ENCODE results near the gene ITGA6.
A peak's percentile ranks its signal among the peaks of the same experiment; 100 is the strongest.

Gene ITGA6

GRCh38 chr2:172429301-172429968 lies 2.0 kb downstream of the ITGA6 start:
- Histone ChIP-seq H3K14ac (ENCODE audit: low read length in 2 of 2) (no peak overlapping the region), H3K4ac (ENCODE audit: low read depth in 1 of 2, low read length in 2 of 2) (no peak overlapping the region), H3K4me1 (ENCODE audit: control insufficient read depth, insufficient read depth, low read depth, low read length) (peaks cover 9% of the 10 kb centered on the region), H3K27me3 (ENCODE audit: control insufficient read depth in 1 of 2, insufficient read depth in 1 of 2, low read length in 2 of 2) (peaks cover 0 to 63% of the 10 kb centered on the region in 2 experiments), H2BK12ac (ENCODE audit: low read length in 2 of 2) (no peak overlapping the region), H3K23ac (ENCODE audit: low read length in 2 of 2) (no peak overlapping the region), H3K36me3 (ENCODE audit: control insufficient read depth in 1 of 2, insufficient read depth in 2 of 2, low read depth in 1 of 2, low read length in 2 of 2) (no peaks in the 10 kb centered on the region), H3K9me3 (ENCODE audit: control insufficient read depth, low read length) (no peaks in the 10 kb centered on the region), H2AK5ac (ENCODE audit: low read length, severe bottlenecking) (no peak overlapping the region), H3K9ac (ENCODE audit: low read length) (no peak overlapping the region), H2BK5ac (ENCODE audit: low read depth, low read length, poor library complexity, severe bottlenecking) (no peak overlapping the region), H2BK15ac (ENCODE audit: low read depth, poor library complexity, severe bottlenecking) (no peak overlapping the region), H2BK120ac (ENCODE audit: low read depth, low read length) (no peak overlapping the region), H4K8ac (ENCODE audit: low read length) (no peak overlapping the region), H3K4me2 (ENCODE audit: low read length, poor library complexity, severe bottlenecking) (peak overlapping the region; percentile 97), H3K4me3 (ENCODE audit: insufficient read depth in 1 of 2, low read depth in 1 of 2, low read length in 2 of 2) (peak overlapping the region in 1 of 2 experiments; percentile 70), H3K18ac (ENCODE audit: low read depth in 1 of 2, low read length in 2 of 2) (no peak overlapping the region), H4K91ac (ENCODE audit: low read length) (no peak overlapping the region), H3K79me1 (replicated peaks; ENCODE audit: low read length, poor library complexity, severe bottlenecking) (peaks cover 26% of the 10 kb centered on the region), H2AFZ (ENCODE audit: low read depth, low read length) (no peak overlapping the region), H3K27ac (ENCODE audit: low read length, poor library complexity, severe bottlenecking) (no peak overlapping the region)
- 39% methylated on average over 9 of the region's 9 CpGs for WGBS
- peak; percentile 49 for DNase-seq

- no peak for DNase-seq
- H3K9ac ChIP-seq (ENCODE audit: low read length) = no peak overlapping the region
- H2AFZ ChIP-seq (ENCODE audit: low read depth, low read length) = no peak overlapping the region
- H3K4me2 ChIP-seq (ENCODE audit: low read length, poor library complexity, severe bottlenecking) = no peak overlapping the region
- no peak overlapping the region for H2AK5ac ChIP-seq (ENCODE audit: low read length, severe bottlenecking)
- peaks cover 0 to 60% of the 10 kb centered on the region in 2 experiments for H3K27me3 ChIP-seq (ENCODE audit: control insufficient read depth in 1 of 2, insufficient read depth in 1 of 2, low read length in 2 of 2)
- H3K79me1 ChIP-seq (replicated peaks; ENCODE audit: low read length, poor library complexity, severe bottlenecking) = peaks cover 27% of the 10 kb centered on the region
- H2BK15ac ChIP-seq (ENCODE audit: low read depth, poor library complexity, severe bottlenecking) = no peak overlapping the region
- H3K23ac ChIP-seq (ENCODE audit: low read length in 2 of 2) = no peak overlapping the region
- no peak overlapping the region for H3K14ac ChIP-seq (ENCODE audit: low read length in 2 of 2)
- H3K4me3 ChIP-seq (ENCODE audit: insufficient read depth in 1 of 2, low read depth in 1 of 2, low read length in 2 of 2) = no peak overlapping the region
- H4K8ac ChIP-seq (ENCODE audit: low read length) = no peak overlapping the region
- no peak overlapping the region for H3K4ac ChIP-seq (ENCODE audit: low read depth in 1 of 2, low read length in 2 of 2)
- no peaks in the 10 kb centered on the region for H3K9me3 ChIP-seq (ENCODE audit: control insufficient read depth, low read length)
- no peak overlapping the region for H2BK5ac ChIP-seq (ENCODE audit: low read depth, low read length, poor library complexity, severe bottlenecking)
- WGBS = 57% methylated on average over 1 of the region's 1 CpG
- H2BK12ac ChIP-seq (ENCODE audit: low read length in 2 of 2) = no peak overlapping the region
- no peak overlapping the region for H4K91ac ChIP-seq (ENCODE audit: low read length)
- peaks cover 9% of the 10 kb centered on the region for H3K4me1 ChIP-seq (ENCODE audit: control insufficient read depth, insufficient read depth, low read depth, low read length)
- H3K36me3 ChIP-seq (ENCODE audit: control insufficient read depth in 1 of 2, insufficient read depth in 2 of 2, low read depth in 1 of 2, low read length in 2 of 2) = no peaks in the 10 kb centered on the region
- no peak overlapping the region for H2BK120ac ChIP-seq (ENCODE audit: low read depth, low read length)
- H3K27ac ChIP-seq (ENCODE audit: low read length, poor library complexity, severe bottlenecking) = no peak overlapping the region
- no peak overlapping the region for H3K18ac ChIP-seq (ENCODE audit: low read depth in 1 of 2, low read length in 2 of 2)
Measured at GRCh38 chr2:172430027-172430426, 2.6 kb downstream of the ITGA6 start.

GRCh38 chr2:172430678-172431077 lies 3.3 kb downstream of the ITGA6 start:
- no peak overlapping the region for H3K4me3 ChIP-seq (ENCODE audit: insufficient read depth in 1 of 2, low read depth in 1 of 2, low read length in 2 of 2)
- peaks cover 29% of the 10 kb centered on the region for H3K79me1 ChIP-seq (replicated peaks; ENCODE audit: low read length, poor library complexity, severe bottlenecking)
- no peak overlapping the region for H3K27ac ChIP-seq (ENCODE audit: low read length, poor library complexity, severe bottlenecking)
- no peak overlapping the region for H3K4me2 ChIP-seq (ENCODE audit: low read length, poor library complexity, severe bottlenecking)
- H2BK15ac ChIP-seq (ENCODE audit: low read depth, poor library complexity, severe bottlenecking) = no peak overlapping the region
- no peak for DNase-seq
- H3K18ac ChIP-seq (ENCODE audit: low read depth in 1 of 2, low read length in 2 of 2) = no peak overlapping the region
- no peaks in the 10 kb centered on the region for H3K9me3 ChIP-seq (ENCODE audit: control insufficient read depth, low read length)
- no peak overlapping the region for H3K23ac ChIP-seq (ENCODE audit: low read length in 2 of 2)
- H3K4me1 ChIP-seq (ENCODE audit: control insufficient read depth, insufficient read depth, low read depth, low read length) = peaks cover 9% of the 10 kb centered on the region
- no peak overlapping the region for H4K91ac ChIP-seq (ENCODE audit: low read length)
- H3K36me3 ChIP-seq (ENCODE audit: control insufficient read depth in 1 of 2, insufficient read depth in 2 of 2, low read depth in 1 of 2, low read length in 2 of 2) = no peaks in the 10 kb centered on the region
- no peak overlapping the region for H2BK5ac ChIP-seq (ENCODE audit: low read depth, low read length, poor library complexity, severe bottlenecking)
- no peak overlapping the region for H2BK12ac ChIP-seq (ENCODE audit: low read length in 2 of 2)
- H2BK120ac ChIP-seq (ENCODE audit: low read depth, low read length) = no peak overlapping the region
- 97% methylated on average over 3 of the region's 3 CpGs for WGBS
- no peak overlapping the region for H3K9ac ChIP-seq (ENCODE audit: low read length)
- no peak overlapping the region for H4K8ac ChIP-seq (ENCODE audit: low read length)
- H2AK5ac ChIP-seq (ENCODE audit: low read length, severe bottlenecking) = no peak overlapping the region
- H3K4ac ChIP-seq (ENCODE audit: low read depth in 1 of 2, low read length in 2 of 2) = no peak overlapping the region
- peaks cover 0 to 55% of the 10 kb centered on the region in 2 experiments for H3K27me3 ChIP-seq (ENCODE audit: control insufficient read depth in 1 of 2, insufficient read depth in 1 of 2, low read length in 2 of 2)
- no peak overlapping the region for H2AFZ ChIP-seq (ENCODE audit: low read depth, low read length)
- no peak overlapping the region for H3K14ac ChIP-seq (ENCODE audit: low read length in 2 of 2)

GRCh38 chr2:172431463-172431862 lies 4.1 kb downstream of the ITGA6 start:
- Histone ChIP-seq H3K4me3 (ENCODE audit: insufficient read depth in 1 of 2, low read depth in 1 of 2, low read length in 2 of 2) (no peak overlapping the region), H3K4ac (ENCODE audit: low read depth in 1 of 2, low read length in 2 of 2) (no peak overlapping the region), H4K91ac (ENCODE audit: low read length) (no peak overlapping the region), H2BK120ac (ENCODE audit: low read depth, low read length) (no peak overlapping the region), H2AK5ac (ENCODE audit: low read length, severe bottlenecking) (no peak overlapping the region), H3K14ac (ENCODE audit: low read length in 2 of 2) (no peak overlapping the region), H3K79me1 (replicated peaks; ENCODE audit: low read length, poor library complexity, severe bottlenecking) (peaks cover 33% of the 10 kb centered on the region), H2BK5ac (ENCODE audit: low read depth, low read length, poor library complexity, severe bottlenecking) (no peak overlapping the region), H2BK15ac (ENCODE audit: low read depth, poor library complexity, severe bottlenecking) (no peak overlapping the region), H3K9me3 (ENCODE audit: control insufficient read depth, low read length) (no peaks in the 10 kb centered on the region), H3K9ac (ENCODE audit: low read length) (no peak overlapping the region), H3K27ac (ENCODE audit: low read length, poor library complexity, severe bottlenecking) (no peak overlapping the region), H2BK12ac (ENCODE audit: low read length in 2 of 2) (no peak overlapping the region), H3K27me3 (ENCODE audit: control insufficient read depth in 1 of 2, insufficient read depth in 1 of 2, low read length in 2 of 2) (peaks cover 0 to 47% of the 10 kb centered on the region in 2 experiments), H2AFZ (ENCODE audit: low read depth, low read length) (no peak overlapping the region), H4K8ac (ENCODE audit: low read length) (no peak overlapping the region), H3K18ac (ENCODE audit: low read depth in 1 of 2, low read length in 2 of 2) (no peak overlapping the region), H3K4me1 (ENCODE audit: control insufficient read depth, insufficient read depth, low read depth, low read length) (peaks cover 9% of the 10 kb centered on the region), H3K36me3 (ENCODE audit: control insufficient read depth in 1 of 2, insufficient read depth in 2 of 2, low read depth in 1 of 2, low read length in 2 of 2) (no peaks in the 10 kb centered on the region), H3K23ac (ENCODE audit: low read length in 2 of 2) (no peak overlapping the region), H3K4me2 (ENCODE audit: low read length, poor library complexity, severe bottlenecking) (no peak overlapping the region)
- 95% methylated on average over 4 of the region's 4 CpGs for WGBS
- no peak for DNase-seq

Measured in mesenchymal stem cell (in vitro differentiated cells and primary cell).